IMR-90 (cell line): ENCODE results near the gene SNX27. TPM values are rescaled to one million over a fixed set of nuclear protein-coding genes. Genes with fewer than 3 reads are reported as not detected.

Experiments used
- ATAC-seq: fragments of 200-7000 bp; cut with Tn5 transposase; 2 replicates; pipeline ENCODE4 v1.9.1; 2020; ENCODE audit warnings: low read depth, mild to moderate bottlenecking, moderate library complexity
- BruUV-seq: library from RNA; stranded (reverse); fragments of 400-500 nt; replicated peaks from 2 replicates; lab custom pipeline; 2021; lab: Mats Ljungman, UMichigan
- CTCF ChIA-PET: fragments of 300-600 bp; formaldehyde crosslinking; extraction: SDS; loops from one replicate; lab custom pipeline; 2021; ENCODE audit warnings: antibody characterized with exemption; lab: Yijun Ruan, JAX
- POLR2A ChIA-PET: fragments of 300-600 bp; sonication (Branson Sonifier 250); formaldehyde crosslinking; loops from one replicate; lab custom pipeline; 2022; ENCODE audit warnings: antibody characterized with exemption; ENCODE audit not compliant: unreplicated experiment; lab: Charles Lee
- DNase-seq: peaks from one replicate; pipeline ENCODE4 v3.0.0; 2013
- H2AFZ ChIP-seq: replicated peaks from 2 replicates; pipeline ENCODE3; 2013; ENCODE audit warnings: low read length, mild to moderate bottlenecking; ENCODE audit not compliant: poor library complexity
- H2AK5ac ChIP-seq: 2 replicates; pipeline ENCODE4 v1.6.1; 2013; ENCODE audit warnings: low read depth, low read length, inconsistent platforms
- H2AK9ac ChIP-seq: replicated peaks from 2 replicates; pipeline ENCODE3; 2013; ENCODE audit warnings: mild to moderate bottlenecking, low read depth, low read length, moderate library complexity; ENCODE audit not compliant: poor library complexity
- H2BK120ac ChIP-seq: 2 replicates; pipeline ENCODE4 v1.6.1; 2013; ENCODE audit warnings: low read depth, low read length, inconsistent platforms
- H2BK15ac ChIP-seq: 3 replicates; pipeline ENCODE4 v1.6.1; 2013; ENCODE audit warnings: low read depth, low read length, inconsistent platforms
- H2BK20ac ChIP-seq: 2 replicates; pipeline ENCODE4 v1.6.1; 2013; ENCODE audit warnings: low read depth, mild to moderate bottlenecking, inconsistent platforms, low read length, moderate library complexity
- H2BK5ac ChIP-seq: 2 replicates; pipeline ENCODE4 v1.6.1; 2013; ENCODE audit warnings: mild to moderate bottlenecking, low read depth, low read length, inconsistent platforms; ENCODE audit not compliant: poor library complexity, severe bottlenecking
- H3K14ac ChIP-seq: replicated peaks from 2 replicates; pipeline ENCODE4 v1.6.1; 2013; ENCODE audit warnings: low read depth, low read length, inconsistent platforms
- H3K18ac ChIP-seq: 2 replicates; pipeline ENCODE4 v1.6.1; 2013; ENCODE audit warnings: low read depth, low read length, control low read depth
- H3K23ac ChIP-seq: 2 replicates; pipeline ENCODE4 v1.6.1; 2013; ENCODE audit warnings: low read depth, low read length, inconsistent platforms
- H3K27ac ChIP-seq: 2 replicates; pipeline ENCODE4 v1.5.1; 2013; ENCODE audit warnings: mild to moderate bottlenecking, control low read depth, low read length; ENCODE audit not compliant: insufficient read depth
- H3K27me3 ChIP-seq: 2 replicates; pipeline ENCODE4 v1.6.1; 2013; ENCODE audit warnings: low read length; ENCODE audit not compliant: control insufficient read depth, insufficient read depth
- H3K36me3 ChIP-seq: 2 replicates; pipeline ENCODE4 v1.6.1; 2013; ENCODE audit warnings: low read length, mixed read lengths; ENCODE audit not compliant: control insufficient read depth, insufficient read depth
- H3K4ac ChIP-seq: 2 replicates; pipeline ENCODE4 v1.6.1; 2013; ENCODE audit warnings: low read depth, low read length, inconsistent platforms
- H3K4me1 ChIP-seq: 2 replicates; pipeline ENCODE4 v1.6.1; 2013; ENCODE audit warnings: low read length, mixed read lengths; ENCODE audit not compliant: control insufficient read depth, insufficient read depth
- H3K4me2 ChIP-seq: 2 replicates; pipeline ENCODE4 v1.6.1; 2013; ENCODE audit warnings: low read depth, mild to moderate bottlenecking, control low read depth, low read length, moderate library complexity
- H3K4me3 ChIP-seq: 2 replicates; pipeline ENCODE4 v1.5.1; 2013; ENCODE audit warnings: low read depth, mild to moderate bottlenecking, control low read depth, low read length, moderate library complexity; ENCODE audit not compliant: insufficient read depth
- H3K56ac ChIP-seq: 2 replicates; pipeline ENCODE4 v1.6.1; 2013; ENCODE audit warnings: low read length, inconsistent platforms; ENCODE audit not compliant: insufficient read depth; ENCODE audit errors: extremely low read depth
- H3K79me1 ChIP-seq, 2 experiments: 2 replicates each; pipeline ENCODE4 v1.6.1; 2013; ENCODE audit warnings: low read length in 2 of 2, inconsistent platforms in 1 of 2, low read depth in 1 of 2
- H3K9ac ChIP-seq: 2 replicates; pipeline ENCODE4 v1.6.1; 2013; ENCODE audit warnings: low read depth, low read length, control low read depth
- H3K9me1 ChIP-seq: 2 replicates; pipeline ENCODE4 v1.6.1; 2013; ENCODE audit warnings: low read length, inconsistent platforms; ENCODE audit not compliant: insufficient read depth
- H3K9me3 ChIP-seq: 2 replicates; pipeline ENCODE4 v1.6.1; 2013; ENCODE audit warnings: low read length; ENCODE audit not compliant: control insufficient read depth, insufficient read depth
- H4K20me1 ChIP-seq: 2 replicates; pipeline ENCODE4 v1.6.1; 2013; ENCODE audit warnings: low read length, inconsistent platforms; ENCODE audit not compliant: insufficient read depth
- H4K5ac ChIP-seq: 2 replicates; pipeline ENCODE4 v1.6.1; 2013; ENCODE audit warnings: mild to moderate bottlenecking, low read depth, low read length, control low read depth
- H4K8ac ChIP-seq, 2 experiments: 2 replicates each; pipeline ENCODE4 v1.6.1; 2013; ENCODE audit warnings: low read depth in 2 of 2, low read length in 2 of 2, control low read depth in 1 of 2, inconsistent platforms in 1 of 2
- H4K91ac ChIP-seq: 2 replicates; pipeline ENCODE4 v1.6.1; 2013; ENCODE audit warnings: low read depth, low read length, inconsistent platforms; ENCODE audit not compliant: insufficient read depth
- BHLHE40 ChIP-seq: fragments of 150-350 bp; IDR thresholded peaks from 2 replicates; pipeline ENCODE4 v1.6.1; 2016; ENCODE audit warnings: mild to moderate bottlenecking, low read depth, low read length
- CEBPB ChIP-seq: IDR thresholded peaks from 2 replicates; pipeline ENCODE4 v1.6.1; 2012; ENCODE audit warnings: low read depth, low read length, improper control_type of control experiment
- CHD1 ChIP-seq: IDR thresholded peaks from 2 replicates; pipeline ENCODE4 v1.6.1; 2012; ENCODE audit warnings: low read depth, low read length, improper control_type of control experiment
- CTCF ChIP-seq: conservative IDR thresholded peaks from 2 replicates; pipeline ENCODE4 v1.5.1; 2012; ENCODE audit warnings: mild to moderate bottlenecking, low read depth, low read length, improper control_type of control experiment
- ELK1 ChIP-seq: fragments of 150-350 bp; IDR thresholded peaks from 2 replicates; pipeline ENCODE4 v1.6.1; 2016; ENCODE audit warnings: low read depth, mild to moderate bottlenecking, low read length, moderate library complexity, borderline replicate concordance
- FOS ChIP-seq: fragments of 150-350 bp; IDR thresholded peaks from 2 replicates; pipeline ENCODE4 v1.6.1; 2016; ENCODE audit warnings: low read depth, low read length
- MAFK ChIP-seq: IDR thresholded peaks from 2 replicates; pipeline ENCODE4 v1.6.1; 2012; ENCODE audit warnings: low read depth, low read length, improper control_type of control experiment
- MAZ ChIP-seq: IDR thresholded peaks from 2 replicates; pipeline ENCODE4 v1.6.1; 2012; ENCODE audit warnings: low read depth, mild to moderate bottlenecking, low read length, improper control_type of control experiment, moderate library complexity, borderline replicate concordance
- MXI1 ChIP-seq: IDR thresholded peaks from 2 replicates; pipeline ENCODE4 v1.6.1; 2012; ENCODE audit warnings: low read depth, mild to moderate bottlenecking, low read length, moderate library complexity, borderline replicate concordance
- NFE2L2 ChIP-seq: fragments of 150-350 bp; IDR thresholded peaks from 2 replicates; pipeline ENCODE4 v1.6.1; 2016; ENCODE audit warnings: low read depth, mild to moderate bottlenecking, low read length
- POLR2A ChIP-seq: IDR thresholded peaks from 2 replicates; pipeline ENCODE4 v1.6.1; 2012; ENCODE audit warnings: mild to moderate bottlenecking, low read depth, low read length
- RAD21 ChIP-seq: IDR thresholded peaks from 2 replicates; pipeline ENCODE4 v1.6.1; 2012; ENCODE audit warnings: low read length, improper control_type of control experiment
- RCOR1 ChIP-seq: IDR thresholded peaks from 2 replicates; pipeline ENCODE4 v1.6.1; 2012; ENCODE audit warnings: mild to moderate bottlenecking, low read length, improper control_type of control experiment; ENCODE audit not compliant: insufficient replicate concordance
- RFX5 ChIP-seq: IDR thresholded peaks from 2 replicates; pipeline ENCODE4 v1.8.0; 2012; ENCODE audit warnings: low read depth, mild to moderate bottlenecking, low read length, moderate library complexity
- SMC3 ChIP-seq: fragments of 150-350 bp; IDR thresholded peaks from 2 replicates; pipeline ENCODE4 v1.6.1; 2016; ENCODE audit warnings: low read depth, mild to moderate bottlenecking, antibody characterized with exemption, low read length, moderate library complexity
- USF2 ChIP-seq: fragments of 150-350 bp; IDR thresholded peaks from 2 replicates; pipeline ENCODE4 v1.6.1; 2017; ENCODE audit warnings: mild to moderate bottlenecking, antibody characterized with exemption, low read length, low read depth
- WGBS, 2 experiments: methylation state at CpG; one replicate each; pipeline versions ENCODE4 v1.1.5 to v1.1.7; 2013; ENCODE audit warnings: missing lambda C conversion rate in 2 of 2; ENCODE audit not compliant: insufficient read length in 1 of 2; ENCODE audit errors: extremely low coverage in 2 of 2; 5-methylcytosine and 5-hydroxymethylcytosine counted together
- dilution Hi-C: fragments of 300-500 bp; cut with HindIII; formaldehyde crosslinking; loops from one replicate; pipeline ENCODE4 v1.14.3; 2018; ENCODE audit warnings: low sequenced_read_pairs; ENCODE audit not compliant: unreplicated experiment
- in situ Hi-C: fragments of 300-500 bp; cut with MboI; formaldehyde crosslinking; loops from 3 replicates; pipeline ENCODE4 v1.14.3; 2019; ENCODE audit warnings: low sequenced_read_pairs, inconsistent platforms, mixed read lengths
- intact Hi-C: fragments of 100-400 bp; cut with micrococcal nuclease; formaldehyde crosslinking; loops from 2 replicates; pipeline ENCODE4 v1.10.0; 2022
- polyA plus RNA-seq, 3 experiments: library from polyadenylated mRNA; depleted of rRNA; stranded (reverse); fragments of >200 nt; gene quantifications; 2 replicates each; pipeline ENCODE4 v1.2.3, GENCODE V29; 2012; ENCODE audit warnings: low replicate concordance in 1 of 3
- total RNA-seq: library from RNA; depleted of rRNA; stranded (reverse); fragments of >200 nt; gene quantifications from 2 replicates; pipeline ENCODE4 v1.2.3, GENCODE V29; 2012

The SNX27 gene
- total and polyA plus RNA-seq, 2 of the 4 experiments (the other 2 are of a cell fraction) = 12.3 to 25.6 TPM

GRCh38 chr1:151626740-151627334 is 15.0 kb downstream of the SNX27 start:
- Histone ChIP-seq H2AK5ac (no peak overlapping the region), H3K14ac (no peak overlapping the region), H4K5ac (no peak overlapping the region), H3K9me1 (0 out of 2 replicates have a peak, but pooled peaks cover 3% of the 10 kb centered on the region), H4K91ac (no peak overlapping the region), H3K4me3 (no peak overlapping the region), H3K18ac (no peak overlapping the region), H4K20me1 (peaks cover 3% of the 10 kb centered on the region), H2BK120ac (no peak overlapping the region), H2BK20ac (no peak overlapping the region), H3K56ac (no peak overlapping the region), H3K79me1 (peaks cover 2 to 56% of the 10 kb centered on the region in 2 experiments; a peak in 2 of 4 replicates), H2AK9ac (no peak overlapping the region), H2AFZ (no peak overlapping the region), H3K23ac (no peak overlapping the region), H3K9ac (no peak overlapping the region), H3K27me3 (no peaks in the 10 kb centered on the region), H3K36me3 (no peaks in the 10 kb centered on the region), H3K4me2 (no peak overlapping the region), H3K4ac (no peak overlapping the region), H4K8ac (no peak overlapping the region), H2BK5ac (no peak overlapping the region), H3K4me1 (no peaks in the 10 kb centered on the region), H3K9me3 (no peaks in the 10 kb centered on the region), H2BK15ac (no peak overlapping the region), H3K27ac (no peak overlapping the region)
- TF ChIP-seq ELK1 (no peak), CTCF (no peak), MXI1 (no peak), CEBPB (no peak), RCOR1 (no peak), NFE2L2 (no peak), RAD21 (no peak), CHD1 (no peak), BHLHE40 (no peak), MAFK (no peak), POLR2A (no peak), FOS (no peak), RFX5 (no peak), USF2 (no peak), SMC3 (no peak), MAZ (no peak)
- DNase-seq (no peak), ATAC-seq (no peak)
- 100% methylated on average over 1 of the region's 3 CpGs; no CpG with 5 or more reads in 1 of the 2 experiments for WGBS, 2 experiments
- BruUV-seq = no TSS peak
- in situ Hi-C loops (no loop called here), dilution Hi-C loops (no loop called here), intact Hi-C loops (no loop called here)
- CTCF ChIA-PET = no interaction called here
- POLR2A ChIA-PET = no interaction called here
